CD4-positive, alpha-beta T cell (primary cell): ENCODE data around the gene ACRBP. TPM values are rescaled to one million over a fixed set of nuclear protein-coding genes. Genes with fewer than 3 reads are reported as not detected.
A peak's percentile ranks its signal among the peaks of the same experiment; 100 is the strongest.

ENCODE experiments used
- ATAC-seq: fragments of 200-7000 bp; cut with Tn5 transposase; one replicate; pipeline ENCODE4 v1.10.0; 2022; ENCODE audit warnings: mild to moderate bottlenecking; ENCODE audit not compliant: poor library complexity
- CTCF ChIA-PET: fragments of 350-600 bp; sonication (Branson Sonifier 250); formaldehyde crosslinking; loops from one replicate; lab custom pipeline; 2021; ENCODE audit warnings: antibody characterized with exemption, inconsistent platforms; lab: Charles Lee
- POLR2A ChIA-PET: fragments of 350-600 bp; sonication (Branson Sonifier 250); formaldehyde crosslinking; loops from one replicate; lab custom pipeline; 2021; ENCODE audit warnings: antibody characterized with exemption, inconsistent platforms; lab: Charles Lee
- DNase-seq, 14 experiments: peaks; one replicate each; pipeline ENCODE4 v3.0.0-alpha.2; 2013 to 2020; ENCODE audit warnings: mixed read lengths in 2 of 14
- H3K27ac ChIP-seq, 2 donors: one replicate each; pipeline versions ENCODE4 v1.5.1 to v1.7.0; 2013; ENCODE audit warnings: low read length in 2 of 2, low read depth in 1 of 2, mild to moderate bottlenecking in 1 of 2
- H3K27me3 ChIP-seq, 2 experiments: 1 replicate in 1 of 2; 2 replicates in 1 of 2; pipeline versions ENCODE4 v1.6.1 to v1.7.0; 2013; ENCODE audit warnings: low read length in 2 of 2, control low read depth in 1 of 2, mild to moderate bottlenecking in 1 of 2, moderate library complexity in 1 of 2; ENCODE audit not compliant: insufficient read depth in 2 of 2, control insufficient read depth in 1 of 2
- H3K36me3 ChIP-seq: one replicate; pipeline ENCODE4 v1.6.1; 2013; ENCODE audit warnings: low read length, control low read depth; ENCODE audit not compliant: insufficient read depth
- H3K4me1 ChIP-seq: one replicate; pipeline ENCODE4 v1.6.1; 2013; ENCODE audit warnings: low read length, control low read depth; ENCODE audit not compliant: insufficient read depth
- H3K4me3 ChIP-seq: one replicate; pipeline ENCODE4 v1.5.1; 2013; ENCODE audit warnings: mild to moderate bottlenecking, low read length, moderate library complexity
- H3K9me3 ChIP-seq, 2 experiments: 1 replicate in 1 of 2; 2 replicates in 1 of 2; pipeline versions ENCODE4 v1.6.1 to v1.7.0; 2013; ENCODE audit warnings: low read length in 2 of 2, mild to moderate bottlenecking in 2 of 2, control low read depth in 1 of 2, moderate library complexity in 1 of 2; ENCODE audit not compliant: control insufficient read depth in 1 of 2, insufficient read depth in 1 of 2
- H3K27ac Mint-ChIP-seq: one replicate; pipeline ENCODE4 v1.8.0; 2020; ENCODE audit warnings: mixed read lengths
- H3K27me3 Mint-ChIP-seq: one replicate; pipeline ENCODE4 v1.8.0; 2021; ENCODE audit warnings: mixed read lengths
- H3K36me3 Mint-ChIP-seq: one replicate; pipeline ENCODE4 v1.8.0; 2021; ENCODE audit warnings: low read depth, mixed read lengths
- H3K4me1 Mint-ChIP-seq: one replicate; pipeline ENCODE4 v1.8.0; 2021; ENCODE audit warnings: low read depth, mixed read lengths
- H3K4me3 Mint-ChIP-seq: one replicate; pipeline ENCODE4 v1.8.0; 2020; ENCODE audit warnings: mild to moderate bottlenecking, mixed read lengths
- H3K9me3 Mint-ChIP-seq: one replicate; pipeline ENCODE4 v1.8.0; 2020; ENCODE audit warnings: mixed read lengths
- CTCF ChIP-seq: fragments of 200-600 bp; IDR thresholded peaks from one replicate; pipeline ENCODE4 v1.8.0; 2022; ENCODE audit warnings: antibody characterized with exemption, mild to moderate bottlenecking
- intact Hi-C, 2 experiments: fragments of 100-400 bp; cut with DNase I in 1 of 2; cut with micrococcal nuclease in 1 of 2; formaldehyde crosslinking; loops; one replicate each; pipeline versions ENCODE4 v1.15.1 to v1.9.0; 2023 to 2025; cut with DNase I, micrococcal nuclease
- total RNA-seq, 174 experiments: library from RNA in 2 of 174; stranded (reverse) in 2 of 174; gene quantifications; one replicate each; pipeline ENCODE4 v1.2.3 and lab custom pipeline; 2021 to 2026

Gene ACRBP
- total RNA-seq, 2 experiments from 2014 or later, result 0.58 to 0.95 TPM

- peaks cover 34% of the 10 kb centered on the region for H3K4me1 Mint-ChIP-seq
- Histone ChIP-seq H3K27ac (peak within 1 kb of the TSS; percentile 79 to 89), H3K9me3 (no peaks in the 10 kb centered on the region), H3K4me3 (peak within 1 kb of the TSS; percentile 82), H3K27me3 (no peaks in the 10 kb centered on the region), H3K36me3 (peaks cover 25% of the 10 kb centered on the region), H3K4me1 (peaks cover 29% of the 10 kb centered on the region)
- TF ChIP-seq CTCF, result no peak
- peak within 1 kb of the TSS; percentile 95 for H3K4me3 Mint-ChIP-seq
- H3K36me3 Mint-ChIP-seq, result peaks cover 52% of the 10 kb centered on the region
- ATAC-seq (peak; percentile 97), DNase-seq (peak; percentile 88 to 99 (median 94))
- H3K9me3 Mint-ChIP-seq, result no peaks in the 10 kb centered on the region
- no peaks in the 10 kb centered on the region for H3K27me3 Mint-ChIP-seq
- peak within 1 kb of the TSS; percentile 91 for H3K27ac Mint-ChIP-seq
- ChIA-PET CTCF (interaction anchor here (0.9 to 1.7 kb wide), 3 partner anchors 21 to 57 kb away, joined by 3 to 7 read pairs (median 4); partner anchors contain the start of gene ZNF384), POLR2A (interaction anchor here (0.6 to 5.3 kb wide), 7 partner anchors 21 to 189 kb away, joined by 3 to 37 read pairs (median 4); partner anchors contain the start of genes COPS7A, USP5 and ZNF384)
- intact Hi-C loops, result loop anchor here (1.0 to 5.0 kb wide), 10 partner anchors 26 to 189 kb away; partner anchors contain the start of genes COPS7A (in 2 of the 2), ZNF384 (in 2 of the 2), CDCA3 (in 1 of the 2) and MLF2 (in 1 of the 2)
Observed at GRCh38 chr12:6662906-6663742, 15.9 kb upstream of the ACRBP start, which contains the start of gene ING4. TSS of gene ING4 (minus strand) at chr12:6663119. CDS start at chr12:6663101, 18 bp downstream.

- no peaks in the 10 kb centered on the region for H3K27me3 ChIP-seq
- H3K4me3 ChIP-seq, result peak overlapping the region; percentile 82
- intact Hi-C loops, result loop anchor here (2.0 to 5.0 kb wide), 6 partner anchors 30 to 190 kb away; partner anchors contain the start of genes CDCA3 (in 1 of the 2), COPS7A (in 1 of the 2), MRPL51 (in 1 of the 2) and NCAPD2 (in 1 of the 2)
- POLR2A ChIA-PET, result interaction anchor here (5.3 kb wide), 1 partner anchor 27 kb away, joined by 37 read pairs; the partner anchor contains the start of gene ZNF384
- no peaks in the 10 kb centered on the region for H3K9me3 ChIP-seq
- peaks cover 34% of the 10 kb centered on the region for H3K4me1 Mint-ChIP-seq
- ATAC-seq, result peak; percentile 55
- peak overlapping the region; percentile 79 to 89 for H3K27ac ChIP-seq
- H3K27ac Mint-ChIP-seq, result peak overlapping the region; percentile 91
- peaks cover 29% of the 10 kb centered on the region for H3K4me1 ChIP-seq
- peaks cover 21% of the 10 kb centered on the region for H3K36me3 ChIP-seq
- CTCF ChIA-PET, result no interaction called here
- no peak for DNase-seq
- H3K36me3 Mint-ChIP-seq, result peaks cover 50% of the 10 kb centered on the region
- H3K4me3 Mint-ChIP-seq, result peak overlapping the region; percentile 95
- H3K9me3 Mint-ChIP-seq, result no peaks in the 10 kb centered on the region
- TF ChIP-seq CTCF, result no peak
- H3K27me3 Mint-ChIP-seq, result no peaks in the 10 kb centered on the region
Observed at GRCh38 chr12:6662602-6662905, 15.3 kb upstream of the ACRBP start.

GRCh38 chr12:6653987-6654386 is 6.8 kb upstream of the ACRBP start:
- H3K4me1 ChIP-seq, result peaks cover 8% of the 10 kb centered on the region
- POLR2A ChIA-PET, result no interaction called here
- no peak for TF ChIP-seq CTCF
- Mint-ChIP-seq H3K9me3 (no peaks in the 10 kb centered on the region), H3K36me3 (peaks cover 77% of the 10 kb centered on the region), H3K27ac (no peak overlapping the region), H3K27me3 (no peaks in the 10 kb centered on the region), H3K4me3 (no peak overlapping the region), H3K4me1 (peaks cover 14% of the 10 kb centered on the region)
- H3K27me3 ChIP-seq, result no peaks in the 10 kb centered on the region
- intact Hi-C loops, result no loop called here
- CTCF ChIA-PET, result no interaction called here
- no peak for DNase-seq
- H3K4me3 ChIP-seq, result no peak overlapping the region
- peaks cover 75% of the 10 kb centered on the region for H3K36me3 ChIP-seq
- H3K9me3 ChIP-seq, result no peaks in the 10 kb centered on the region
- ATAC-seq, result no peak
- no peak overlapping the region for H3K27ac ChIP-seq
